ENCODE results near the gene BSN. TPM values are rescaled to one million over a fixed set of nuclear protein-coding genes. Genes with fewer than 3 reads are reported as not detected.

Gene BSN
- total RNA-seq, 1 experiment from 2014 or later: 0.92 TPM

GRCh38 chr3:49654176-49654825 lies 100.0 kb downstream of the BSN start:
- Mint-ChIP-seq H3K4me1 (ENCODE audit: low read depth, unreplicated experiment) (no peaks in the 10 kb centered on the region), H3K27me3 (ENCODE audit: unreplicated experiment) (peaks cover 20% of the 10 kb centered on the region), H3K9me3 (ENCODE audit: low read depth, unreplicated experiment) (no peaks in the 10 kb centered on the region), H3K4me3 (ENCODE audit: low read depth, unreplicated experiment) (no peak overlapping the region), H3K36me3 (ENCODE audit: insufficient read depth, unreplicated experiment) (no peaks in the 10 kb centered on the region), H3K27ac (ENCODE audit: unreplicated experiment) (no peak overlapping the region)
- no TSS peak for BruUV-seq (replicated peaks)
- intact Hi-C loops (cut with micrococcal nuclease; ENCODE audit: unreplicated experiment): no loop called here
- no peak for TF ChIP-seq CTCF (IDR thresholded peaks at IDR 0.05; ENCODE audit: unreplicated experiment)
- CTCF ChIA-PET: no interaction called here
- no peak for DNase-seq

GRCh38 chr3:49654955-49655556 lies 100.8 kb downstream of the BSN start:
- H3K4me3 Mint-ChIP-seq (ENCODE audit: low read depth, unreplicated experiment): no peak overlapping the region
- no peaks in the 10 kb centered on the region for H3K9me3 Mint-ChIP-seq (ENCODE audit: low read depth, unreplicated experiment)
- DNase-seq: no peak
- H3K36me3 Mint-ChIP-seq (ENCODE audit: insufficient read depth, unreplicated experiment): no peaks in the 10 kb centered on the region
- H3K4me1 Mint-ChIP-seq (ENCODE audit: low read depth, unreplicated experiment): no peaks in the 10 kb centered on the region
- H3K27me3 Mint-ChIP-seq (ENCODE audit: unreplicated experiment): peaks cover 27% of the 10 kb centered on the region
- BruUV-seq (replicated peaks): no TSS peak
- intact Hi-C loops (cut with micrococcal nuclease; ENCODE audit: unreplicated experiment): no loop called here
- CTCF ChIA-PET: no interaction called here
- no peak for TF ChIP-seq CTCF (IDR thresholded peaks at IDR 0.05; ENCODE audit: unreplicated experiment)
- H3K27ac Mint-ChIP-seq (ENCODE audit: unreplicated experiment): no peak overlapping the region

GRCh38 chr3:49655731-49656285 lies 101.5 kb downstream of the BSN start:
- DNase-seq: no peak
- H3K9me3 Mint-ChIP-seq (ENCODE audit: low read depth, unreplicated experiment): no peaks in the 10 kb centered on the region
- BruUV-seq (replicated peaks): no TSS peak
- peaks cover 5% of the 10 kb centered on the region for H3K36me3 Mint-ChIP-seq (ENCODE audit: insufficient read depth, unreplicated experiment)
- H3K4me1 Mint-ChIP-seq (ENCODE audit: low read depth, unreplicated experiment): no peaks in the 10 kb centered on the region
- no peak overlapping the region for H3K27ac Mint-ChIP-seq (ENCODE audit: unreplicated experiment)
- intact Hi-C loops (cut with micrococcal nuclease; ENCODE audit: unreplicated experiment): no loop called here
- no peak for TF ChIP-seq CTCF (IDR thresholded peaks at IDR 0.05; ENCODE audit: unreplicated experiment)
- H3K27me3 Mint-ChIP-seq (ENCODE audit: unreplicated experiment): peaks cover 27% of the 10 kb centered on the region
- CTCF ChIA-PET: no interaction called here
- no peak overlapping the region for H3K4me3 Mint-ChIP-seq (ENCODE audit: low read depth, unreplicated experiment)

GRCh38 chr3:49656541-49657112 lies 102.3 kb downstream of the BSN start:
- no peak overlapping the region for H3K27ac Mint-ChIP-seq (ENCODE audit: unreplicated experiment)
- no peak for DNase-seq
- no peaks in the 10 kb centered on the region for H3K9me3 Mint-ChIP-seq (ENCODE audit: low read depth, unreplicated experiment)
- H3K27me3 Mint-ChIP-seq (ENCODE audit: unreplicated experiment): peaks cover 27% of the 10 kb centered on the region
- H3K36me3 Mint-ChIP-seq (ENCODE audit: insufficient read depth, unreplicated experiment): peaks cover 5% of the 10 kb centered on the region
- intact Hi-C loops (cut with micrococcal nuclease; ENCODE audit: unreplicated experiment): no loop called here
- BruUV-seq (replicated peaks): no TSS peak
- no peaks in the 10 kb centered on the region for H3K4me1 Mint-ChIP-seq (ENCODE audit: low read depth, unreplicated experiment)
- TF ChIP-seq CTCF (IDR thresholded peaks at IDR 0.05; ENCODE audit: unreplicated experiment): no peak
- CTCF ChIA-PET: no interaction called here
- H3K4me3 Mint-ChIP-seq (ENCODE audit: low read depth, unreplicated experiment): no peak overlapping the region
